Activated T-helper 1 cell treated with Interleukin-2 at 50 U/mL for 16 hours (primary cell): ENCODE measurements around the gene CDK10.

Experiments used
- DNase-seq: peaks from one replicate; pipeline ENCODE4 v3.0.0-alpha.2; 2020; ENCODE audit warnings: low read depth

CDK10 gene

GRCh38 chr16:89736554-89736953, 50.1 kb downstream of the CDK10 start:
- DNase-seq, result no peak

- DNase-seq, result peak; percentile 26
These were observed 51.0 kb downstream of the CDK10 start for GRCh38 chr16:89737341-89738071.

GRCh38 chr16:89738072-89738377, 51.5 kb downstream of the CDK10 start:
- DNase-seq, result no peak

GRCh38 chr16:89738538-89739317, 52.2 kb downstream of the CDK10 start:
- no peak for DNase-seq

GRCh38 chr16:89739383-89739782, 52.9 kb downstream of the CDK10 start:
- DNase-seq, result no peak

- DNase-seq, result no peak
These were observed 55.0 kb downstream of the CDK10 start for GRCh38 chr16:89741342-89742014.

- no peak for DNase-seq
These were observed 56.5 kb downstream of the CDK10 start for GRCh38 chr16:89742948-89743347.

- DNase-seq, result no peak
These were observed 58.3 kb downstream of the CDK10 start for GRCh38 chr16:89744813-89745212.
